Stimulated activated CD4-positive, alpha-beta T cell treated with anti-CD3 and anti-CD28 coated beads, Interleukin-12 subunit alpha, Interleukin-12 subunit beta, amount 100 ng/mL, for 48 hours (primary cell): ENCODE results near the gene ORC1.

Source experiments
- DNase-seq, 3 donors: peaks; one replicate each; pipeline ENCODE4 v3.0.0-alpha.2; 2020; ENCODE audit warnings: low read depth in 2 of 3, low spot score in 1 of 3

The ORC1 gene

DNA sequence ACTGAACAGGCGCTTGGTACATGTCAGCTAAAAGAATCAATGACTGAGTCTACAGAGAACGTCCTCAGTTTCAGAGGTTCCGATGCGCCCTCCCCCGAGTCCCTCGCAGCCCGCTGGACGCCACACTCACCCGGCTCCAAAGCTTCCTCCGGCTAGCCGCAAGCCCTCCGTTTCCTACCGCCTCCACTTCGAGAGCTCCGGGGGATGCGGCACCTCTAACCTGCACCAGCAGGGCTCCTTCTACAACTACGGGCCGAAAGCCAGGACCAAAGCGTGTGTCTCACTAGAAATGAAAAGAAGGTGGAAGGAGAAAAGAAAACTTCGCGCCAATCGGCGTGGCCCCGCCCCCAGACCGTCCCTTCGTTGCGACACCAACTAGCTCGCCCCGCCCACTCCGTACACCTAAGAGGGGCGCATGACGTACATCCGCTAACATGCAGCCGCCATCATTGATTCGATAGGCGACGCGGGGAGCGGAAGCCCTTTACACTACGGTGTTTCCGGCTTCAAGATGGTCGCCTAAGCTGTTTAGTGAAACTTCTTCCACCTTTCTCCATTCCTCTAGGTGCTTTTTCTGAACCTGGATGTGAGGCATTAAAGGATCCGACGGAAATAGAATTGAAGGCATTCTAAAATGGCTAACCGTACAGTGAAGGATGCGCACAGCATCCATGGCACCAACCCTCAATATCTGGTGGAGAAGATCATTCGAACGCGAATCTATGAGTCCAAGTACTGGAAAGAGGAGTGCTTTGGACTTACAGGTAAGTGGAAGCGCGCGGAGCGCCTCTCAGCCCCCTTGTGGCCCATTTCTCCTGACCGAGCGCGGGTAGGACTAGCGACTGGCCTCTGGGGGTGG lies at the start of gene ORC1, which contains the start of gene PRPF38A:
Gene ORC1, minus strand, starts transcription at position 308 of the 859 bp plus-strand sequence. CDS start 2,200 bp downstream, outside the sequence.
Gene PRPF38A, plus strand, starts transcription at position 487 of the 859 bp plus-strand sequence. Its CDS starts 148 bp downstream, at position 635.
- peak; percentile 96 to 98 (median 97) for DNase-seq

DNA sequence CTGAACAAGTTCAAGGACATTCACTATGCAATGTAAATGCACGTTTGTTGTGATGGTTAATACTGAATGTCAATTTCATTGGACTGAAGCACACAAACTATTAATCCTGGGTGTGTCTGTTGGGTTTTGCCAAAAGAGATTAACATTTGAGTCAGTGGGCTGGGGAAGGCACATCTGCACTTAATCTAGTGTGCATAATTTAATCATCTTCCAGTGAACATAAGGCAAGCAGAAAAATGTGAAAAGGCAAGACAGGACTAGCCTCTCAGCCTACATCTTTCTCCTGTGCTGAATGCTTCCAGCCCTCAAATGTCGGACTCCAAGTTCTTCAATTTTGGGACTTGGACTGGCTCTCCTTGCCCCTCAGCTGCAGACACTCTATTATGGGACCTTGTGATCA lies 40.2 kb upstream of the ORC1 start:
- no peak for DNase-seq

DNA sequence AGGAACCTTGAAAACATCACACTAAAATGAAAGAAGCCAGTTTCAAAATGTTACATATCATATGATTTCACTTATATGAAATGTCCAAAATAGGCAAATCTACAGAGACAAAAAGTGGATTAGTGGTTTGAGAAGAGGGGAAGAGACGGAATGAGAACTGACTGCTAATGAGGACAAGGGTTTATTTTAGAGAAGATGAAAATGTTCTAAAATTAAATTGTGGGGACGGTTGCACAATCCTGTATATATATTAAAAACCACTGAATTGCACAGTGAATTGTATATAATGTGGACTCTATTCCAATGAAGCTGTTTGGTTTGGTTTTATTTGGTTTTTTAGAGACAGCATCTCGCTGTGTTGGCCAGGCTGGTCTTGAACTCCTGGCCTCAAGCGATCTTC lies 35.8 kb upstream of the ORC1 start:
- no peak for DNase-seq

GRCh38 chr1:52436817-52437216 lies 32.6 kb upstream of the ORC1 start:
- DNase-seq: no peak

- no peak for DNase-seq
Observed at GRCh38 chr1:52435650-52436049, 31.4 kb upstream of the ORC1 start.

- DNase-seq: no peak
Observed at GRCh38 chr1:52435211-52435610, 31.0 kb upstream of the ORC1 start.

GRCh38 chr1:52432807-52433206 lies 28.6 kb upstream of the ORC1 start:
- DNase-seq: no peak

DNA sequence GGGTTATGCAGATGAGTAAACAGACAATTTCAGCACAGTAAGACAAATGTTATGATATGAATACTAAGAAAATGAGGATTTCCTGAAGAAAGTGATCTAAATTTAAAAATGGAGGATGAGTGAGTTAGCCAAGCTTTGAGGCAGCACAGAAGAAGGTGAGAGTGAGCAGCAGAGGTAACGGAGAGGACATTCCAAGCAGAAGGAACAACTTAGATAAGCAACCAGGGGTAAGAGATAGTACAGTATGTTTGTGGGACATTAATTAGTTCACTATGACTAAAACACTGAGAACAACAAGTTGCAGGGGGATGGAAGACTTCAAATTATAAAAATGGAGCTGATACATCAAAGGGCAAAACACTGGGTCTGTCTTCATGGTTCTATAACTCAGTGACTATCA lies 22.9 kb upstream of the ORC1 start:
- no peak for DNase-seq

- DNase-seq: no peak
Observed at GRCh38 chr1:52426371-52426770, 22.1 kb upstream of the ORC1 start.

GRCh38 chr1:52424813-52425212 lies 20.6 kb upstream of the ORC1 start:
- no peak for DNase-seq

GRCh38 chr1:52424231-52424636 lies 20.0 kb upstream of the ORC1 start:
- DNase-seq: peak in 1 of 3 donors; percentile 9

GRCh38 chr1:52423771-52424170 lies 19.5 kb upstream of the ORC1 start:
- DNase-seq: peak; percentile 31 to 46 (median 36)

GRCh38 chr1:52423055-52423454 lies 18.8 kb upstream of the ORC1 start:
- DNase-seq: no peak

GRCh38 chr1:52420713-52421112 lies 16.5 kb upstream of the ORC1 start:
- DNase-seq: no peak

GRCh38 chr1:52416811-52417210 lies 12.6 kb upstream of the ORC1 start:
- DNase-seq: no peak

DNA sequence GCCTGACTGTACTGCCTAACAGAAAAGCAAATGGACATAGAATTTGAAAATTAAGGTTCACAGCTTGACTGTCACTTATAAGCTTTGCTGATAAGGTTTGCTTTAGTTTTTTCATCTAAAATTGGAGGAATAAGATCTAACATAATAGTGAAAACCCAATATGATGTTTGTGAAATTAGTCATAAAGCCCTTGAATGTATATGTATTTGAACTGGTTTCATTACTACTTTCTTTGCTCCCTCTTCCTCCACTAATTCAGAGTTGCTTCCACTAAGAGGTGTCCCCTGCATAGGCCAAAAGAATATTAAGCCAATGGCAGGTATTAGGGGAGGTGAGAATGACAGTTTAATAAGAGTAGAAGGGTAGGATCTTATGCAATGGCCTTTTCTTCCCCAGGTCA lies 10.7 kb upstream of the ORC1 start:
- no peak for DNase-seq

DNA sequence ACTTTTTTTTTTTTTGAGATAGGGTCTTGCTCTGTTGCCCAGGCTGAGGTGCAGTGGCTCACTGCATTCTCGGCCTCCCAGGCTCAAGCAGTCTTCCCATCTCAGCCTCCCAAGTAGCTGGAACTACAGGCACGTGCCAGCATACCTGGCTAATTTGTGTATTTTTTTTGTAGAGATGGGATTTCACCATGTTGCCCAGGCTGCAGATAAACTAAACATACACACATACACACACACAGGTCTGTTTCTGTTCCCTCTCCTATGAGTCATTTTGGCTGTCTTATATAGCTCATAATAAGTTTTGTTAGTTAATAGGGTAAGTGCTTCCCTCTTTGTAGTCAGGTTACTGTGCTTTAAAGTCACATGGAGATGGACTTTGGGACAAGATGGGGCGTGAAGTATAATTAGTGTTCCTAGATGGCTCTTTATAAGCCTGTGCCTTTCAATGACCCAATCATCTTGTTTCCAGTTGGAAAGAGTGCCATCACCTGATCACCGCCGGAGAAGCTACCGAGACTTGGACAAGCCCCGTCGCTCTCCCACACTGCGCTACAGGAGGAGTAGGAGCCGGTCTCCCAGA lies 9.3 kb upstream of the ORC1 start:
- no peak for DNase-seq

GRCh38 chr1:52404975-52405338 lies 734 bp upstream of the ORC1 start:
- DNase-seq: no peak

DNA sequence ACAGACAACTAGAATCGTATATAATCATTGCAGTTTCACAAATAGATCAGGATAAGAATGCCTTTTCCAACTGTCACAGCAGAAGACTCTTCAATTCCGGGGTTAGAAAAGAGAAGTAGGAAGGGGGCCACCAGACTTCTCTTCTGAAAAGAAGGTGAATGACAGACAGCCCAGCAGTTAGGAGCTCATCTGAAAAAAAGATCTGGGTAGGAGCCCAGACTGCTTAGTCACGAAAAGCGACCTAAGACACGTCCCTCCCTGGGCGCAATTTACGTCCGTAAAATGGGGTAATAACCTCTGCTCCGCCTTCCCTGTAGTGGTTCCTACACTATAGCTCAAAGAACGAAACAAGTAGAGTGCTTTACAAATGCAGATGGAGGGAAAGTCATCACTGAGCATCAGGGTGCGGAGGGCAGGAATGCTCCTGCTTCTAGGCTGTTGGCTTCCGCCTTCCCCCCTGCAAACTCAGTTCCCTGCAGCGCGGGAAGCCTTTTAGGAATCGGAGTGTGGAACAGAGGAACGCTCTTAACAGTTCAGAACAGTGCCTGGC lies 582 bp downstream of the ORC1 start:
- peak; percentile 37 to 56 (median 37) for DNase-seq

GRCh38 chr1:52402860-52403240 lies 1.4 kb downstream of the ORC1 start:
- DNase-seq: no peak

DNA sequence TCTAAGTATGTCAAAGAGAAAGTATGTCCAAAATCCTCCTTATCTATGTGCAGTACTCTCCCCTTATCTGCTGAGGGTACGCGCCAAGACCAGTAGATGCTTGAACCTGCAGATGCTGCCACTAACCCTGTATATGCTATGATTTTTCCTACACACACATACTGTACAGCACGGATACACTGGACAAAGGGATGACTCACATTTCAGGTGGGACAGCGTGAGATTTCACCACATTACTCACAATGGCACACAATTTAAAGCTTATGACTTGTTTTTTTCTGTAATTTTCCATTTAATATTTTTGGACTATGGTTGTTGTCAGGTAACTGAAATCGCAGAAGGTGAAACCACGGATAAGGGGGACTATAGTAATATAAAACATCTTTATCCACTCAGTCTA lies 4.1 kb downstream of the ORC1 start:
- no peak for DNase-seq

DNA sequence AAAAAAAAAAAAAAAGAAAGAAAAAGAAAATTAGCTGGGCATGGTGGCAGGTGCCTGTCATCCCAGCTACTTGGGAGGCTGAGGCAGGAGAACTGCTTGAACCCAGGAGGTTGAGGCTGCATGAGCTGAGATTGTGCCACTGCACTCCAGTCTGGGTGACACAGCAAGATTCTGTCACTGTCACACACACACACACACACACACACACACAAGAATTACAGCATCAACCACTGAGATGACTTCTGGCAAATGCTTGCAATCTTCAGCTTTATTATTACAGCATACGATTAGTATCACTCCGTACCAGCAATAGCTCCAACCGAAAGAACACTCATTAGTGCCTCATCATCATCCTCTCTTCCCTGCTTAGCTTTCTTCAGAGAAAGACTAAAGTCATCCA lies 4.6 kb downstream of the ORC1 start:
- DNase-seq: no peak
